MG63 (cell line): ENCODE measurements around the gene ZNF280D. TPM values are rescaled to one million over a fixed set of nuclear protein-coding genes. Genes with fewer than 3 reads are reported as not detected.

Experiments
- DNase-seq: peaks from one replicate; pipeline ENCODE4 v3.0.0-alpha.2; 2020
- H3K27me3 ChIP-seq: fragments of 250-450 bp; sonication (Bioruptor Pico); 2 replicates; pipeline ENCODE4 v1.5.1; 2020; ENCODE audit warnings: mild to moderate bottlenecking, moderate library complexity
- H3K36me3 ChIP-seq: fragments of 250-450 bp; sonication (Bioruptor Pico); 2 replicates; pipeline ENCODE4 v1.5.1; 2020; ENCODE audit warnings: mild to moderate bottlenecking, moderate library complexity
- H3K4me3 ChIP-seq: fragments of 250-450 bp; sonication (Bioruptor Pico); 2 replicates; pipeline ENCODE4 v1.5.1; 2020; ENCODE audit warnings: mild to moderate bottlenecking, moderate library complexity
- H3K9me3 ChIP-seq: fragments of 250-450 bp; sonication (Bioruptor Pico); 2 replicates; pipeline ENCODE4 v1.5.1; 2020; ENCODE audit warnings: mild to moderate bottlenecking, moderate library complexity
- total RNA-seq: library from RNA; depleted of rRNA; stranded (reverse); fragments of >200 nt; shearing (Covaris generic); gene quantifications from 2 replicates; pipeline ENCODE4 v1.2.3, GENCODE V29; 2014; ENCODE audit warnings: low replicate concordance

Gene ZNF280D
- total RNA-seq, 1 experiment from 2014 or later: 12.2 TPM

GRCh38 chr15:56681113-56681512 lies 52.2 kb downstream of the ZNF280D start:
- Histone ChIP-seq H3K9me3 (no peaks in the 10 kb centered on the region), H3K27me3 (no peaks in the 10 kb centered on the region), H3K4me3 (no peak overlapping the region), H3K36me3 (peaks cover 13% of the 10 kb centered on the region)
- no peak for DNase-seq

GRCh38 chr15:56679225-56679624 lies 54.1 kb downstream of the ZNF280D start:
- no peak for DNase-seq
- H3K4me3 ChIP-seq: no peak overlapping the region
- peaks cover 27% of the 10 kb centered on the region for H3K36me3 ChIP-seq
- H3K9me3 ChIP-seq: no peaks in the 10 kb centered on the region
- no peaks in the 10 kb centered on the region for H3K27me3 ChIP-seq

DNA sequence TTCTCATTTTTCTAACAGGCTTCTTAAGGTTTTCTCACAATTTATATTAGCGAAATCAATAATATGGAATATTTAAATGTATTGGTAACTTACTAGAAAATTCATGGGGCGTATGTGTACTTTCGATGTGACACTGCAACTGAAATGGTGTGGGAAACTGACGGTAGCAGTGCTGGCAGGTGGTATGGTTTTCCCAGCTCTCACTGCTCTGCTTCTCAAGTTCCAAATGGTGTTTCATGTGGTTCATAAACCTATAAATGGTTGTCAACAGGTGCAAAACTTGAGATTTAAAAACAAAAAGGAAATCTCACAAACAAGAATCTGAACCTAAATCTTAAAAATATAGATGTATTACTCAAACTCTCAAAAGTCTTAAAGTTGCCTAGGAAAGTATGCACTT lies 54.7 kb downstream of the ZNF280D start:
- DNase-seq: no peak

GRCh38 chr15:56677271-56677670 lies 56.0 kb downstream of the ZNF280D start:
- H3K36me3 ChIP-seq: peaks cover 30% of the 10 kb centered on the region
- no peaks in the 10 kb centered on the region for H3K9me3 ChIP-seq
- no peak overlapping the region for H3K4me3 ChIP-seq
- no peaks in the 10 kb centered on the region for H3K27me3 ChIP-seq
- no peak for DNase-seq

More for the DNA sequence above, 54.7 kb downstream of the ZNF280D start:
- no peak overlapping the region for H3K4me3 ChIP-seq
- H3K36me3 ChIP-seq: peaks cover 27% of the 10 kb centered on the region
- no peaks in the 10 kb centered on the region for H3K27me3 ChIP-seq
- H3K9me3 ChIP-seq: no peaks in the 10 kb centered on the region

DNA sequence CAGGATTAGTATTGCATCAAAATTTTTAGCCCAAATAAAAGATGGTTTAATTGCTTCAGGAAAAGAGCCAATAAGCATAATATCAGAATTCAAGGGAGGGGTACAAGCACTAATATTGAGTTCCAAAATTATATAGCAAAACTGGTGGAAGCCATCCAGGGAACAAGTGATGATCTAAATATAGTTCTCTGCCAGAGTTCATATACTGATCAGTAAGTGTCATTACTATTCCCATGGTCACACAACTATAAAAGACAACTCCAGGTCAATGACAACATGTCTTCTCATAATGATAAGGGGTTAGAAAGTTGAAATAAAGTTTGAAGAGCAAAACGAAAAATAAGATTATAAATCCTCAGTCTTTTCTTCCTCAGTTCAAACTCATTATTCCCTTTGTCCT lies 57.4 kb downstream of the ZNF280D start:
- Histone ChIP-seq H3K36me3 (peaks cover 36% of the 10 kb centered on the region), H3K27me3 (no peaks in the 10 kb centered on the region), H3K9me3 (no peaks in the 10 kb centered on the region), H3K4me3 (no peak overlapping the region)
- no peak for DNase-seq

GRCh38 chr15:56674857-56675256 lies 58.5 kb downstream of the ZNF280D start:
- H3K36me3 ChIP-seq: peaks cover 38% of the 10 kb centered on the region
- no peak overlapping the region for H3K4me3 ChIP-seq
- no peak for DNase-seq
- no peaks in the 10 kb centered on the region for H3K27me3 ChIP-seq
- H3K9me3 ChIP-seq: no peaks in the 10 kb centered on the region

GRCh38 chr15:56672721-56673120 lies 60.6 kb downstream of the ZNF280D start:
- Histone ChIP-seq H3K9me3 (no peaks in the 10 kb centered on the region), H3K27me3 (no peaks in the 10 kb centered on the region), H3K36me3 (peaks cover 33% of the 10 kb centered on the region), H3K4me3 (no peak overlapping the region)
- no peak for DNase-seq

GRCh38 chr15:56667517-56667916 lies 65.8 kb downstream of the ZNF280D start:
- H3K4me3 ChIP-seq: no peak overlapping the region
- H3K9me3 ChIP-seq: no peaks in the 10 kb centered on the region
- H3K36me3 ChIP-seq: peaks cover 35% of the 10 kb centered on the region
- no peak for DNase-seq
- no peaks in the 10 kb centered on the region for H3K27me3 ChIP-seq

DNA sequence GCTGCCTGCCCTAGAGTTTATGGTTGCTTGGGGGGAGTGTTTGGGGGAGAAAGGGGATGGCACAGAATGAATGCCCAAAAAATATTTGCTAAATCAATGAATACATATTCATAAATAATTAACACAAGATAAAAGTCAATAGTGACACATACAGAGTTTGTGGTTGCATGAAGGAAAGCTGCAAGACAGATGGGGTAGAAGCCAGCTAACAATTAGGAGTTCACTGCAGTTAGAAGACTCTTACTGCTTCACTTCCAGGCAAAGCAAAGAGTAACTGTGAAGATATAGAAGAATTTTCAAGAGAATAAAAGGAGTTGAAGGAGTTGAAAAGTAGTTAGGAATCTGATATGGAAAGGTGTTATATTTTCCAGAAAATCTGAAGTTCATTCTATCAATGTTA lies 72.4 kb downstream of the ZNF280D start:
- H3K27me3 ChIP-seq: no peaks in the 10 kb centered on the region

DNA sequence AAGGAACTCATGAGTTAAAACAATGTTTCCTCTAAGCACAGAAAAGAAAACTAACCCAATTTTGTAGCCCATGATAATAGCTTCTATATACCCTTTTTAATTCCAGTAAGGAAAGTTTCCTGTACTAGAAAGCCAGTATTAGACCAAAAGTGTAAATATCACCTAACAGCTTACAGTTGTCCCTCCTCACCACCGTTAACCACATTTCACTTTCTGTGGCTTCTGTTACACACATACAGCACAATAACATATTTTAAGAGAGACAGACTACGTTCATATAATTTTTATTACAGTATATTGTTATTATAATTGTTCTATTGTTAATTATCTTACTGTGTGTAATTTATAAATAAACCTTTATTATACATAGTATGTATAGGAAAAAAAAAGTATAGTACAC lies 74.1 kb downstream of the ZNF280D start:
- Histone ChIP-seq H3K4me3 (no peak overlapping the region), H3K36me3 (peaks cover 12% of the 10 kb centered on the region)

More for the DNA sequence above, 72.4 kb downstream of the ZNF280D start:
- Histone ChIP-seq H3K36me3 (peaks cover 18% of the 10 kb centered on the region), H3K4me3 (no peak overlapping the region), H3K9me3 (no peaks in the 10 kb centered on the region)
- DNase-seq: no peak

DNA sequence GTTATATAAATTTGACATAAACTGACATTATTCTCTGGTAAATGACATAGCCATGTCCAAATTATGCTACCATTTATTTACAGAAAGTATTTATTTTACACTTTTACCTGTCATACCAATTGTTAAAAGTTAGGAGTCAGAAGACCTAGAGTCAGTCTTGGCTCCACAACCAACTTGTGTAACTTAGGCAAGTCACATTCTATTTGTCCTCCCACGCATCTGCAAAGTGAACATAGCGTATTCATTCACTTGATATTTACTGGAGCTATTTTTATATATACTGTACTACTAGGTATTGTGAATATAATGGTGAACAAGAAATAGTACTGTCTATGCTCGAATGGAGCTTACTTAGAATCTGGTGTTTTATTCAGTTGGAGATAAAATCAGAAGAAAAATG lies 78.7 kb downstream of the ZNF280D start:
- peaks cover 6% of the 10 kb centered on the region; the same call in 1 of the 2 replicates for H3K36me3 ChIP-seq
- DNase-seq: no peak
- no peak overlapping the region for H3K4me3 ChIP-seq

More for the DNA sequence above, 74.1 kb downstream of the ZNF280D start:
- Histone ChIP-seq H3K9me3 (no peaks in the 10 kb centered on the region), H3K27me3 (no peaks in the 10 kb centered on the region)
- DNase-seq: no peak

DNA sequence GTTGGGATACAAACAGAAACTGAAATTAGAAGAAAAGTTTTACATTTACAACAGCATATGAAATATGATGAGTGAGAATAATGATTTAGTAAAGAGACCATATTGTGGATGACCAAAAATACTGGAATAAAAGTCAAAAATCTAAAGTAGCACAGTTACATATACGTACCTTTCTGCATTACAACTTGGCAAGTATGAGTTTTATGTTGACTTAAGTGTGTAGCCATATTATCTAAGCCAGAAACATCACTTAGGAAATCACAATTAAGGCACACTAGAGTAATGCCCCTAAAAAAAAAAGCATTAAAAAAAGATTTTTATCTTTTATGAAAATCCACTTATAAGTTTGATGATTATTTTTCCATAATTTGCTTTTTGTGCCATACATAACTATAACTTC lies 79.1 kb downstream of the ZNF280D start:
- Histone ChIP-seq H3K36me3 (peaks cover 6% of the 10 kb centered on the region; the same call in 1 of the 2 replicates), H3K27me3 (no peaks in the 10 kb centered on the region), H3K9me3 (no peaks in the 10 kb centered on the region), H3K4me3 (no peak overlapping the region)
- DNase-seq: no peak

More for the DNA sequence above, 78.7 kb downstream of the ZNF280D start:
- no peaks in the 10 kb centered on the region for H3K9me3 ChIP-seq
- no peaks in the 10 kb centered on the region for H3K27me3 ChIP-seq

GRCh38 chr15:56653787-56654186 lies 79.5 kb downstream of the ZNF280D start:
- Histone ChIP-seq H3K9me3 (no peaks in the 10 kb centered on the region), H3K36me3 (peaks cover 6% of the 10 kb centered on the region; the same call in 1 of the 2 replicates), H3K27me3 (no peaks in the 10 kb centered on the region), H3K4me3 (no peak overlapping the region)
- no peak for DNase-seq

DNA sequence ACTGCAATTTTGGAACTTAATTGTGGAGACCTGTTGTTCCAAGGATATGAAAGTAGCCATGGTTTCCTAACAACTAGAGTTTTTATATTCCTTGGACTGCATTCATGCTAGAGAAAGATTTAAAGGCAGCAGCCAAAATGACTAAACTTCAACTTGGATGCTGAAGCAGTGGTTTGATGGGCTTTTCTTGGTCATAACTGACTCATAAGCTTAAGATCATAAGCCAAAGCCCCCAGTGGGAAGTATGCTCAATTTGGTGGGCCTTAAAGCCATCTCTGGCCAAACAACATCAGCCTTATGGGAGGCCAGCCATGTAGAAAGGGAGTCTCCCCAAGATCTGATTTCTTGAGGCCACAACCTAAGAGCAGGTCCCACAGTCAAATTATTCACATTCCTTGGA lies 80.2 kb downstream of the ZNF280D start:
- no peaks in the 10 kb centered on the region for H3K9me3 ChIP-seq
- no peaks in the 10 kb centered on the region for H3K27me3 ChIP-seq
- H3K4me3 ChIP-seq: no peak overlapping the region
- no peak for DNase-seq
- peaks cover 6% of the 10 kb centered on the region; the same call in 1 of the 2 replicates for H3K36me3 ChIP-seq

DNA sequence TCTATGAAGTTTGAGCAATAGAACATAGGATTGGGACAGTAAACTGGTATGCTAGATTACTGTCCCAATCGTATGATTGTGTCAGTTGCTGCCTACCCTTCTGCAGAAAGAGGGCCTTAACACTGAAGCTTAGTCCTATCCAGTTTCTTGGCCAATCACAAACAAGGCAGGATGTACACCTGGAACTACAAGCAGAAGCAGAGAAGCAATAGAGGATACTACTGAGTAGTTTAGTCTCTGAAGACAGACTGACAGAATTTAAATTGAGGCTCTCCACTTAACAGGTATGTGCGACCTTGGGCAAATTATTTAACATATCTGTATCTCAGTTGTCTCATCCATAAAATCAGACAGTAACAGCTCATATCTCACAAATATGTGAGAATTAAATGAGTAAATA lies 85.0 kb downstream of the ZNF280D start:
- Histone ChIP-seq H3K9me3 (no peaks in the 10 kb centered on the region), H3K4me3 (no peak overlapping the region), H3K27me3 (no peaks in the 10 kb centered on the region), H3K36me3 (peaks cover 2% of the 10 kb centered on the region)
- no peak for DNase-seq

GRCh38 chr15:56640549-56640948 lies 92.8 kb downstream of the ZNF280D start:
- no peaks in the 10 kb centered on the region for H3K27me3 ChIP-seq
- no peaks in the 10 kb centered on the region for H3K9me3 ChIP-seq
- no peak for DNase-seq
- H3K36me3 ChIP-seq: peaks cover 2% of the 10 kb centered on the region; the same call in 1 of the 2 replicates
- no peak overlapping the region for H3K4me3 ChIP-seq

DNA sequence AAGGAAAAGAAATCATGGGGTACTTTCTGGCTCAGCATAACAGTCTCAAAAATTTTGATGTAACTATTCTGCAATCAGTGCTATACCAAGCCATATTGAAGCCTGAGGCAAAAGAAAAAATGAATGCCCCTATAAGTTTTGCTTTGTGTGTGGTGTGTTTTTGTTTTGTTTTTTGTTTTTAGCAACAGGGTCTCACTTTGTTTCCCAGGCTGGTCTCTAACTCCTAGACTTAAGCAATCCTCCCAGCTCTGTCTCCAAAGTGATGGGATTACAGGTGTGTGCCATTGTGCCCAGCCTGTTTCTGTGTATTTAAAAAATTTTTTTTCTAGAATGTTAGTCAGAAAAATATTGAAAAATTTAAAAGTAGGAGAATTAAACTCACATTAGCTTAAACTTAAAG lies 93.2 kb downstream of the ZNF280D start:
- peaks cover 2% of the 10 kb centered on the region; the same call in 1 of the 2 replicates for H3K36me3 ChIP-seq
- no peak overlapping the region for H3K4me3 ChIP-seq
- H3K9me3 ChIP-seq: no peaks in the 10 kb centered on the region
- no peaks in the 10 kb centered on the region for H3K27me3 ChIP-seq
- no peak for DNase-seq

GRCh38 chr15:56639631-56640030 lies 93.7 kb downstream of the ZNF280D start:
- DNase-seq: no peak
- Histone ChIP-seq H3K36me3 (peaks cover 2% of the 10 kb centered on the region; the same call in 1 of the 2 replicates), H3K9me3 (no peaks in the 10 kb centered on the region), H3K4me3 (no peak overlapping the region), H3K27me3 (no peaks in the 10 kb centered on the region)

GRCh38 chr15:56631765-56632164 lies 101.5 kb downstream of the ZNF280D start:
- Histone ChIP-seq H3K9me3 (no peaks in the 10 kb centered on the region), H3K36me3 (peaks cover 5% of the 10 kb centered on the region; the same call in 1 of the 2 replicates), H3K4me3 (no peak overlapping the region), H3K27me3 (no peaks in the 10 kb centered on the region)
- no peak for DNase-seq
